ENCODE measurements around the gene KLF8. TPM values are rescaled to one million over a fixed set of nuclear protein-coding genes. Genes with fewer than 3 reads are reported as not detected.

KLF8 gene
- total and polyA plus RNA-seq, 2 experiments from 2014 or later: 2.7 to 11.5 TPM

DNA sequence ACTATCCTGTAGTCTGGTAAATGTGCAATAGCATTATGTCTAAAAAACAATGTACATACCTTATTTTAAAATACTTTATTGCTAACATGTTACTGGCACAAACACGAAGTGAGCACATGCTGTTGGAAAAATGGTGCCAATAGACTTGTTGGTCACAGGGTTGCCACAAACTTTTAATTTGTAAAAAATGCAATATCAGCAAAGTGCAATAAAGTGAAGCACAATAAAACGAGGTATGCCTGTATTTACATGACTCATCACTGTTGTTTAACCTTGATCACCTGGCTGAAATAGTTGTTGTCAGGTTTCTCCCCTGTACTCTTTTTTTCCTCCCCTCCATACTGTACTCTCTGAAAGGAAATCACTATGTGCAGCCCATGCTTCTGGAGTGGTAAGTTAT, 56.5 kb downstream of the KLF8 start:
- peaks cover 15% of the 10 kb centered on the region for H3K9me3 Mint-ChIP-seq
- ATAC-seq: no peak
- H3K27ac Mint-ChIP-seq: no peak overlapping the region
- Histone ChIP-seq H3K27me3 (ENCODE audit: insufficient read depth) (no peaks in the 10 kb centered on the region), H3K27ac (ENCODE audit: low read depth) (no peak overlapping the region), H3K9me2 (ENCODE audit: insufficient read depth) (no peaks in the 10 kb centered on the region), H3K79me2 (replicated peaks; ENCODE audit: insufficient read depth) (no peaks in the 10 kb centered on the region), H4K20me1 (replicated peaks; ENCODE audit: insufficient read depth) (no peaks in the 10 kb centered on the region), H3K4me1 (ENCODE audit: insufficient read depth) (no peaks in the 10 kb centered on the region), H3K4me3 (no peak overlapping the region), H2AFZ (no peak overlapping the region), H3K36me3 (ENCODE audit: insufficient read depth) (no peaks in the 10 kb centered on the region), H3K4me2 (no peak overlapping the region), H3F3A (replicated peaks; ENCODE audit: low read depth) (no peaks in the 10 kb centered on the region)
- peaks cover 15% of the 10 kb centered on the region; the same call in 2 of the 3 replicates for H3K36me3 Mint-ChIP-seq (ENCODE audit: low read depth)
- TF ChIP-seq JUNB (IDR thresholded peaks at IDR 0.05; ENCODE audit: unreplicated experiment) (no peak), CREB1 (CRISPR knock-in tag; IDR thresholded peaks at IDR 0.05; ENCODE audit: low read depth) (no peak), POLR2AphosphoS5 (IDR thresholded peaks at IDR 0.05; ENCODE audit: low read depth) (no peak), STAT1 (IDR thresholded peaks at IDR 0.05; ENCODE audit: unreplicated experiment) (no peak), ZNF114 (CRISPR knock-in tag; IDR thresholded peaks at IDR 0.05) (no peak), NANOG (IDR thresholded peaks at IDR 0.05; ENCODE audit: borderline replicate concordance) (no peak), ZNF331 (CRISPR knock-in tag; IDR thresholded peaks at IDR 0.05; ENCODE audit: low read depth) (no peak), EZH2phosphoT487 (IDR thresholded peaks at IDR 0.05; ENCODE audit: unreplicated experiment) (no peak), EZH2 (IDR thresholded peaks at IDR 0.05; ENCODE audit: low read depth, unreplicated experiment) (no peak)
- TF ChIP-seq, protein P1, sequence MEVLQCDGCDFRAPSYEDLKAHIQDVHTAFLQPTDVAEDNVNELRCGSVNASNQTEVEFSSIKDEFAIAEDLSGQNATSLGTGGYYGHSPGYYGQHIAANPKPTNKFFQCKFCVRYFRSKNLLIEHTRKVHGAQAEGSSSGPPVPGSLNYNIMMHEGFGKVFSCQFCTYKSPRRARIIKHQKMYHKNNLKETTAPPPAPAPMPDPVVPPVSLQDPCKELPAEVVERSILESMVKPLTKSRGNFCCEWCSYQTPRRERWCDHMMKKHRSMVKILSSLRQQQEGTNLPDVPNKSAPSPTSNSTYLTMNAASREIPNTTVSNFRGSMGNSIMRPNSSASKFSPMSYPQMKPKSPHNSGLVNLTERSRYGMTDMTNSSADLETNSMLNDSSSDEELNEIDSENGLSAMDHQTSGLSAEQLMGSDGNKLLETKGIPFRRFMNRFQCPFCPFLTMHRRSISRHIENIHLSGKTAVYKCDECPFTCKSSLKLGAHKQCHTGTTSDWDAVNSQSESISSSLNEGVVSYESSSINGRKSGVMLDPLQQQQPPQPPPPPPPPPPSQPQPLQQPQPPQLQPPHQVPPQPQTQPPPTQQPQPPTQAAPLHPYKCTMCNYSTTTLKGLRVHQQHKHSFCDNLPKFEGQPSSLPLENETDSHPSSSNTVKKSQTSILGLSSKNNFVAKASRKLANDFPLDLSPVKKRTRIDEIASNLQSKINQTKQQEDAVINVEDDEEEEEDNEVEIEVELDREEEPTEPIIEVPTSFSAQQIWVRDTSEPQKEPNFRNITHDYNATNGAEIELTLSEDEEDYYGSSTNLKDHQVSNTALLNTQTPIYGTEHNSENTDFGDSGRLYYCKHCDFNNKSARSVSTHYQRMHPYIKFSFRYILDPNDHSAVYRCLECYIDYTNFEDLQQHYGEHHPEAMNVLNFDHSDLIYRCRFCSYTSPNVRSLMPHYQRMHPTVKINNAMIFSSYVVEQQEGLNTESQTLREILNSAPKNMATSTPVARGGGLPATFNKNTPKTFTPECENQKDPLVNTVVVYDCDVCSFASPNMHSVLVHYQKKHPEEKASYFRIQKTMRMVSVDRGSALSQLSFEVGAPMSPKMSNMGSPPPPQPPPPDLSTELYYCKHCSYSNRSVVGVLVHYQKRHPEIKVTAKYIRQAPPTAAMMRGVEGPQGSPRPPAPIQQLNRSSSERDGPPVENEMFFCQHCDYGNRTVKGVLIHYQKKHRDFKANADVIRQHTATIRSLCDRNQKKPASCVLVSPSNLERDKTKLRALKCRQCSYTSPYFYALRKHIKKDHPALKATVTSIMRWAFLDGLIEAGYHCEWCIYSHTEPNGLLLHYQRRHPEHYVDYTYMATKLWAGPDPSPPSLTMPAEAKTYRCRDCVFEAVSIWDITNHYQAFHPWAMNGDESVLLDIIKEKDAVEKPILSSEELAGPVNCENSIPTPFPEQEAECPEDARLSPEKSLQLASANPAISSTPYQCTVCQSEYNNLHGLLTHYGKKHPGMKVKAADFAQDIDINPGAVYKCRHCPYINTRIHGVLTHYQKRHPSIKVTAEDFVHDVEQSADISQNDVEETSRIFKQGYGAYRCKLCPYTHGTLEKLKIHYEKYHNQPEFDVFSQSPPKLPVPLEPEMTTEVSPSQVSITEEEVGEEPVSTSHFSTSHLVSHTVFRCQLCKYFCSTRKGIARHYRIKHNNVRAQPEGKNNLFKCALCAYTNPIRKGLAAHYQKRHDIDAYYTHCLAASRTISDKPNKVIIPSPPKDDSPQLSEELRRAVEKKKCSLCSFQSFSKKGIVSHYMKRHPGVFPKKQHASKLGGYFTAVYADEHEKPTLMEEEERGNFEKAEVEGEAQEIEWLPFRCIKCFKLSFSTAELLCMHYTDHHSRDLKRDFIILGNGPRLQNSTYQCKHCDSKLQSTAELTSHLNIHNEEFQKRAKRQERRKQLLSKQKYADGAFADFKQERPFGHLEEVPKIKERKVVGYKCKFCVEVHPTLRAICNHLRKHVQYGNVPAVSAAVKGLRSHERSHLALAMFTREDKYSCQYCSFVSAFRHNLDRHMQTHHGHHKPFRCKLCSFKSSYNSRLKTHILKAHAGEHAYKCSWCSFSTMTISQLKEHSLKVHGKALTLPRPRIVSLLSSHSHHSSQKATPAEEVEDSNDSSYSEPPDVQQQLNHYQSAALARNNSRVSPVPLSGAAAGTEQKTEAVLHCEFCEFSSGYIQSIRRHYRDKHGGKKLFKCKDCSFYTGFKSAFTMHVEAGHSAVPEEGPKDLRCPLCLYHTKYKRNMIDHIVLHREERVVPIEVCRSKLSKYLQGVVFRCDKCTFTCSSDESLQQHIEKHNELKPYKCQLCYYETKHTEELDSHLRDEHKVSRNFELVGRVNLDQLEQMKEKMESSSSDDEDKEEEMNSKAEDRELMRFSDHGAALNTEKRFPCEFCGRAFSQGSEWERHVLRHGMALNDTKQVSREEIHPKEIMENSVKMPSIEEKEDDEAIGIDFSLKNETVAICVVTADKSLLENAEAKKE (CRISPR knock-in tag; IDR thresholded peaks at IDR 0.05): no peak
- TF ChIP-seq, protein P2, sequence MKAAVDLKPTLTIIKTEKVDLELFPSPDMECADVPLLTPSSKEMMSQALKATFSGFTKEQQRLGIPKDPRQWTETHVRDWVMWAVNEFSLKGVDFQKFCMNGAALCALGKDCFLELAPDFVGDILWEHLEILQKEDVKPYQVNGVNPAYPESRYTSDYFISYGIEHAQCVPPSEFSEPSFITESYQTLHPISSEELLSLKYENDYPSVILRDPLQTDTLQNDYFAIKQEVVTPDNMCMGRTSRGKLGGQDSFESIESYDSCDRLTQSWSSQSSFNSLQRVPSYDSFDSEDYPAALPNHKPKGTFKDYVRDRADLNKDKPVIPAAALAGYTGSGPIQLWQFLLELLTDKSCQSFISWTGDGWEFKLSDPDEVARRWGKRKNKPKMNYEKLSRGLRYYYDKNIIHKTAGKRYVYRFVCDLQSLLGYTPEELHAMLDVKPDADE (IDR thresholded peaks at IDR 0.05): no peak
- TF ChIP-seq, protein P3, sequence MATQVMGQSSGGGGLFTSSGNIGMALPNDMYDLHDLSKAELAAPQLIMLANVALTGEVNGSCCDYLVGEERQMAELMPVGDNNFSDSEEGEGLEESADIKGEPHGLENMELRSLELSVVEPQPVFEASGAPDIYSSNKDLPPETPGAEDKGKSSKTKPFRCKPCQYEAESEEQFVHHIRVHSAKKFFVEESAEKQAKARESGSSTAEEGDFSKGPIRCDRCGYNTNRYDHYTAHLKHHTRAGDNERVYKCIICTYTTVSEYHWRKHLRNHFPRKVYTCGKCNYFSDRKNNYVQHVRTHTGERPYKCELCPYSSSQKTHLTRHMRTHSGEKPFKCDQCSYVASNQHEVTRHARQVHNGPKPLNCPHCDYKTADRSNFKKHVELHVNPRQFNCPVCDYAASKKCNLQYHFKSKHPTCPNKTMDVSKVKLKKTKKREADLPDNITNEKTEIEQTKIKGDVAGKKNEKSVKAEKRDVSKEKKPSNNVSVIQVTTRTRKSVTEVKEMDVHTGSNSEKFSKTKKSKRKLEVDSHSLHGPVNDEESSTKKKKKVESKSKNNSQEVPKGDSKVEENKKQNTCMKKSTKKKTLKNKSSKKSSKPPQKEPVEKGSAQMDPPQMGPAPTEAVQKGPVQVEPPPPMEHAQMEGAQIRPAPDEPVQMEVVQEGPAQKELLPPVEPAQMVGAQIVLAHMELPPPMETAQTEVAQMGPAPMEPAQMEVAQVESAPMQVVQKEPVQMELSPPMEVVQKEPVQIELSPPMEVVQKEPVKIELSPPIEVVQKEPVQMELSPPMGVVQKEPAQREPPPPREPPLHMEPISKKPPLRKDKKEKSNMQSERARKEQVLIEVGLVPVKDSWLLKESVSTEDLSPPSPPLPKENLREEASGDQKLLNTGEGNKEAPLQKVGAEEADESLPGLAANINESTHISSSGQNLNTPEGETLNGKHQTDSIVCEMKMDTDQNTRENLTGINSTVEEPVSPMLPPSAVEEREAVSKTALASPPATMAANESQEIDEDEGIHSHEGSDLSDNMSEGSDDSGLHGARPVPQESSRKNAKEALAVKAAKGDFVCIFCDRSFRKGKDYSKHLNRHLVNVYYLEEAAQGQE (IDR thresholded peaks at IDR 0.05; ENCODE audit: unreplicated experiment): no peak
- TF ChIP-seq, protein P4, sequence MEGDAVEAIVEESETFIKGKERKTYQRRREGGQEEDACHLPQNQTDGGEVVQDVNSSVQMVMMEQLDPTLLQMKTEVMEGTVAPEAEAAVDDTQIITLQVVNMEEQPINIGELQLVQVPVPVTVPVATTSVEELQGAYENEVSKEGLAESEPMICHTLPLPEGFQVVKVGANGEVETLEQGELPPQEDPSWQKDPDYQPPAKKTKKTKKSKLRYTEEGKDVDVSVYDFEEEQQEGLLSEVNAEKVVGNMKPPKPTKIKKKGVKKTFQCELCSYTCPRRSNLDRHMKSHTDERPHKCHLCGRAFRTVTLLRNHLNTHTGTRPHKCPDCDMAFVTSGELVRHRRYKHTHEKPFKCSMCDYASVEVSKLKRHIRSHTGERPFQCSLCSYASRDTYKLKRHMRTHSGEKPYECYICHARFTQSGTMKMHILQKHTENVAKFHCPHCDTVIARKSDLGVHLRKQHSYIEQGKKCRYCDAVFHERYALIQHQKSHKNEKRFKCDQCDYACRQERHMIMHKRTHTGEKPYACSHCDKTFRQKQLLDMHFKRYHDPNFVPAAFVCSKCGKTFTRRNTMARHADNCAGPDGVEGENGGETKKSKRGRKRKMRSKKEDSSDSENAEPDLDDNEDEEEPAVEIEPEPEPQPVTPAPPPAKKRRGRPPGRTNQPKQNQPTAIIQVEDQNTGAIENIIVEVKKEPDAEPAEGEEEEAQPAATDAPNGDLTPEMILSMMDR (conservative IDR thresholded peaks at IDR 0.05; ENCODE audit: low read depth in 2 of 2): no peak
- no peak for DNase-seq (ENCODE audit: low spot score)
- no peak overlapping the region for H3K4me3 Mint-ChIP-seq
- peaks cover 2% of the 10 kb centered on the region for H3K27me3 Mint-ChIP-seq (ENCODE audit: insufficient read depth, low read depth, poor library complexity)
- no peaks in the 10 kb centered on the region for H3K4me1 Mint-ChIP-seq

Data from GM23338 (cell line).